Tibial nerve (tissue), 4 donors: Measurements from ENCODE around the gene DDX46. TPM values are rescaled to one million over a fixed set of nuclear protein-coding genes. Genes with fewer than 3 reads are reported as not detected.

Experiments
- DNase-seq, 2 donors: peaks; one replicate each; pipeline ENCODE4 v3.0.0-alpha.2; 2019; ENCODE audit warnings: low spot score in 2 of 2
- H3K27ac ChIP-seq, 4 donors: fragments of 200-600 bp; sonication (generic) in 3 of 4; one replicate each; pipeline ENCODE4 v1.5.1; 2017 to 2019; ENCODE audit warnings: mild to moderate bottlenecking in 1 of 4
- H3K27me3 ChIP-seq, 2 donors: fragments of 200-600 bp; sonication (generic) in 1 of 2; one replicate each; pipeline versions ENCODE4 v1.5.1 to v1.6.0; 2017 to 2019
- H3K36me3 ChIP-seq, 3 donors: fragments of 200-600 bp; sonication (generic); one replicate each; pipeline ENCODE4 v1.5.1; 2018 to 2019
- H3K4me1 ChIP-seq, 4 donors: fragments of 200-600 bp; sonication (generic) in 3 of 4; one replicate each; pipeline ENCODE4 v1.5.1; 2017 to 2019
- H3K4me3 ChIP-seq, 4 donors: fragments of 200-600 bp; sonication (generic) in 3 of 4; one replicate each; pipeline ENCODE4 v1.5.1; 2017 to 2019; ENCODE audit warnings: mild to moderate bottlenecking in 1 of 4, moderate library complexity in 1 of 4
- H3K9me3 ChIP-seq, 4 donors: fragments of 200-600 bp; sonication (generic) in 3 of 4; one replicate each; pipeline ENCODE4 v1.5.1; 2017 to 2019
- EP300 ChIP-seq, 2 donors: sonication (generic); formaldehyde crosslinking; IDR thresholded peaks; one replicate each; pipeline ENCODE4 v1.6.1; 2017; ENCODE audit warnings: antibody characterized with exemption in 2 of 2, mild to moderate bottlenecking in 1 of 2
- POLR2A ChIP-seq, 2 donors: fragments of 450-650 bp; IDR thresholded peaks; one replicate each; pipeline ENCODE4 v1.6.1; 2017; ENCODE audit warnings: antibody characterized with exemption in 2 of 2, mild to moderate bottlenecking in 2 of 2, moderate library complexity in 2 of 2
- WGBS, 2 donors: methylation state at CpG; one replicate each; pipeline ENCODE4 v1.1.5; 2018; 5-methylcytosine and 5-hydroxymethylcytosine counted together
- total RNA-seq, 4 donors: library from RNA; depleted of rRNA; stranded (reverse); fragments of >200 nt; gene quantifications; one replicate each; pipeline ENCODE4 v1.1.0, GENCODE V29; 2016
- TF ChIP-seq, protein P1 (sequence below), 5 experiments: fragments of 200-600 bp in 3 of 5; fragments of 450-650 bp in 2 of 5; sonication (generic) in 3 of 5; IDR thresholded peaks; one replicate each; pipeline ENCODE4 v1.5.1; 2016 to 2019; ENCODE audit warnings: antibody characterized with exemption in 5 of 5, mild to moderate bottlenecking in 3 of 5, moderate library complexity in 2 of 5

DDX46 gene
- total RNA-seq, 4 donors from 2014 or later, result 27.7 to 53.1 (median 39.9) TPM

DNA sequence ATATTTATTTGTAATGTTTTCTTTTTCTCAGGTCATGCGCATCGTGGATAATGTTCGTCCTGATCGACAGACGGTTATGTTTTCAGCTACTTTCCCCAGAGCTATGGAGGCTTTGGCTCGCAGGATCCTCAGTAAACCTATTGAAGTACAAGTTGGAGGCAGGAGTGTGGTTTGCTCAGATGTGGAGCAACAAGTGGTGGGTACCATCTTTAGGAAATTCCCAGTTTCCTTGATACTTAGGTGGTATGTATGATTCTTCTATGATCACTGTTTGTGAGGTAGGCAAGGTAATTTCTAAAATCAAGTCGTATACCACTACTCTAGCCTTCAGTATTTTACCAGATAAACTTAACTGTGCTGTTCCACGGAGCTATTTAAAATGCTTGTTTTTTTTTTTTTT is 36.2 kb downstream of the DDX46 start:
- DNase-seq, result no peak
- WGBS, 2 donors, result 92 to 95% methylated on average over 8 of the region's 8 CpGs
- no peak for TF ChIP-seq EP300 (IDR thresholded peaks at IDR 0.05)
- Histone ChIP-seq H3K9me3 (no peaks in the 10 kb centered on the region), H3K4me1 (no peaks in the 10 kb centered on the region), H3K4me3 (no peak overlapping the region), H3K27ac (no peak overlapping the region), H3K36me3 (peaks cover 2 to 98% (median 15%) of the 10 kb centered on the region in 3 donors), H3K27me3 (no peaks in the 10 kb centered on the region)

DNA sequence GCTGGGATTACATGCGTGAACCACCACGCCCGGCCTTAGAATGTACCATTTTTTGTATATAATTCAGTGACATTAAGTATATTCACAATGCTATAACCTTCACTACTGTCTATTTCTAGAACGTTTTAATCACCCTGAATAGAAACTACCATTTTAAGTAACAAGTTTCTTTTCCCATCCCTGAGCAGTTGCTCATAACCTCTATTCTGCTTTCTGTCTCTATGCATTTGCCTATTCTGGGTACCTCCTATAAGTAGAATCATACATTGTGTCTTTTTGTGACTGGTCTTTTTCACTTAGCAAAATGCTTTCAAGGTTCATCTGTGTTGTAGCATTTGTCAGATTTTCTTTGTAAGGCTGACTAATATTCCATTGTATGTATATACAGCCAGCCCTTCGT is 39.9 kb downstream of the DDX46 start:
- WGBS, 2 donors, result 83 to 92% methylated on average over 5 of the region's 5 CpGs
- no peak for DNase-seq
- no peaks in the 10 kb centered on the region for H3K9me3 ChIP-seq
- H3K27ac ChIP-seq, result no peak overlapping the region
- peaks cover 2 to 98% (median 6%) of the 10 kb centered on the region in 3 donors for H3K36me3 ChIP-seq
- H3K27me3 ChIP-seq, result no peaks in the 10 kb centered on the region
- H3K4me1 ChIP-seq, result no peaks in the 10 kb centered on the region
- TF ChIP-seq, protein P1, sequence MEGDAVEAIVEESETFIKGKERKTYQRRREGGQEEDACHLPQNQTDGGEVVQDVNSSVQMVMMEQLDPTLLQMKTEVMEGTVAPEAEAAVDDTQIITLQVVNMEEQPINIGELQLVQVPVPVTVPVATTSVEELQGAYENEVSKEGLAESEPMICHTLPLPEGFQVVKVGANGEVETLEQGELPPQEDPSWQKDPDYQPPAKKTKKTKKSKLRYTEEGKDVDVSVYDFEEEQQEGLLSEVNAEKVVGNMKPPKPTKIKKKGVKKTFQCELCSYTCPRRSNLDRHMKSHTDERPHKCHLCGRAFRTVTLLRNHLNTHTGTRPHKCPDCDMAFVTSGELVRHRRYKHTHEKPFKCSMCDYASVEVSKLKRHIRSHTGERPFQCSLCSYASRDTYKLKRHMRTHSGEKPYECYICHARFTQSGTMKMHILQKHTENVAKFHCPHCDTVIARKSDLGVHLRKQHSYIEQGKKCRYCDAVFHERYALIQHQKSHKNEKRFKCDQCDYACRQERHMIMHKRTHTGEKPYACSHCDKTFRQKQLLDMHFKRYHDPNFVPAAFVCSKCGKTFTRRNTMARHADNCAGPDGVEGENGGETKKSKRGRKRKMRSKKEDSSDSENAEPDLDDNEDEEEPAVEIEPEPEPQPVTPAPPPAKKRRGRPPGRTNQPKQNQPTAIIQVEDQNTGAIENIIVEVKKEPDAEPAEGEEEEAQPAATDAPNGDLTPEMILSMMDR (IDR thresholded peaks at IDR 0.05), result no peak
- TF ChIP-seq POLR2A (IDR thresholded peaks at IDR 0.05) (no peak), EP300 (IDR thresholded peaks at IDR 0.05) (no peak)
- no peak overlapping the region for H3K4me3 ChIP-seq

DNA sequence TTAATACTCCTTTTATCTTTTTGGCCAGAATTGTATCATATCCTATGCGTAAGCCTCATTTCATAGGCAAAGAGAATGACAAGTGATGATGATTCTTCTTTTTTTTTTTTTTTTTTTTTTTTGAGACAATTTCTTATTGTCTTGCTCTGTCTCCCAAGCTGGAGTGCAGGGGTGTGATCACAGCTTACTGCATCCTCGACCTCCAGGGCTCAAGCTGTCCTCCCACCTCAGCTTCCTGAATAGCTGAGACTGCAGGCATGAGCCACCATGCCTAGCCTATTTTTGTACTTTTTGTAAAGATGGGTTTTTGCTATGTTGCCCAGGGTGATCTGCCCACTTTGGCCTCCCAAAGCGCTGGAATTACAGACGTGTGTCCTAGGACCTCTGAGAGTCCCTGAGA is 45.2 kb downstream of the DDX46 start:
- H3K36me3 ChIP-seq, result peaks cover 0 to 84% (median 0%) of the 10 kb centered on the region in 3 donors
- no peak overlapping the region for H3K4me3 ChIP-seq
- 83% methylated on average over 4 of the region's 4 CpGs for WGBS, 2 donors
- no peak overlapping the region for H3K27ac ChIP-seq
- TF ChIP-seq EP300 (IDR thresholded peaks at IDR 0.05), result no peak
- TF ChIP-seq, protein P1 (IDR thresholded peaks at IDR 0.05), result no peak
- TF ChIP-seq POLR2A (IDR thresholded peaks at IDR 0.05), result no peak
- H3K27me3 ChIP-seq, result no peaks in the 10 kb centered on the region
- no peaks in the 10 kb centered on the region for H3K9me3 ChIP-seq
- DNase-seq, result no peak
- no peaks in the 10 kb centered on the region for H3K4me1 ChIP-seq

DNA sequence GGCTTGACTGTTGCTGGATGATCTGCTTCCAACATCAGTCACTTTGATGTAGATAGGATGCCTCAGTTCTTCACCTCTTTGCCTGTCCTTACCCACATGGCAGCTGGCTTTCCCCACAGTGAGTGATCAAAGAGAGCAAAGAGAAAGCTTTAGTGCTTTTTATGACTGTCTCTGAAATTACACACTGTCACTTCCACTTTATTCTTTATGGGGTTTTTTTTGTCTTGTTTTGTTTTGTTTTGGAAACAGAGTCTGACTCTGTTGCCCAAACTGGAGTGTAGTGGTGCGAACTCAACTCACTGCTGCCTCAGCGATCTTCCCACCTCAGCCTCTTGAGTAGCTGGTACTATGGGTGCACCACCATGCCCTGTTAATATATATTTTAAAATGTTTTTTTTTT is 54.8 kb downstream of the DDX46 start:
- H3K27me3 ChIP-seq, result no peaks in the 10 kb centered on the region
- peaks cover 0 to 94% (median 10%) of the 10 kb centered on the region in 3 donors for H3K36me3 ChIP-seq
- WGBS, 2 donors, result 95 to 100% methylated on average over 2 of the region's 2 CpGs
- no peak for DNase-seq
- H3K9me3 ChIP-seq, result no peaks in the 10 kb centered on the region
- no peak overlapping the region for H3K27ac ChIP-seq
- H3K4me1 ChIP-seq, result no peaks in the 10 kb centered on the region
- TF ChIP-seq POLR2A (IDR thresholded peaks at IDR 0.05), result no peak
- no peak for TF ChIP-seq EP300 (IDR thresholded peaks at IDR 0.05)
- no peak overlapping the region for H3K4me3 ChIP-seq

DNA sequence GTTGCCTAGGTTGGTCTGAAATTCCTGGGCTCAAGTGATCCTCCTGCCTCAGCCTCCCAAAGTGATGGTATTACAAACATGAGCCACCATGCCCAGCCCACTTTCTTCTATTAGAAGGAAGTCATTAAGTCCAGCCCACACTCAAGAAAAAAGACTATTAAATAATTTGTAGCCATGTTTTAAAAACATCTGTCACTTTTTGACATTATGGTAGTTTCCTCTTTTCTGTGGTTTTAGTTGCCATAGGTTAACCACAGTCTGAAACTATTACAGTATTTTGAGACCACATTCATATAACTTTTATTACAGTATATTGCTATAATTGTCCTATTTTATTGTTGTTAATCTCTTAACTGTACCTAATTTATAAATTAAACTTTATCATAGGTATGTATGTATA is 55.2 kb downstream of the DDX46 start:
- Histone ChIP-seq H3K36me3 (peaks cover 0 to 94% (median 12%) of the 10 kb centered on the region in 3 donors), H3K27me3 (no peaks in the 10 kb centered on the region), H3K27ac (no peak overlapping the region), H3K9me3 (no peaks in the 10 kb centered on the region), H3K4me1 (no peaks in the 10 kb centered on the region), H3K4me3 (no peak overlapping the region)
- TF ChIP-seq EP300 (IDR thresholded peaks at IDR 0.05), result no peak
- TF ChIP-seq, protein P1 (IDR thresholded peaks at IDR 0.05), result no peak
- DNase-seq, result no peak

DNA sequence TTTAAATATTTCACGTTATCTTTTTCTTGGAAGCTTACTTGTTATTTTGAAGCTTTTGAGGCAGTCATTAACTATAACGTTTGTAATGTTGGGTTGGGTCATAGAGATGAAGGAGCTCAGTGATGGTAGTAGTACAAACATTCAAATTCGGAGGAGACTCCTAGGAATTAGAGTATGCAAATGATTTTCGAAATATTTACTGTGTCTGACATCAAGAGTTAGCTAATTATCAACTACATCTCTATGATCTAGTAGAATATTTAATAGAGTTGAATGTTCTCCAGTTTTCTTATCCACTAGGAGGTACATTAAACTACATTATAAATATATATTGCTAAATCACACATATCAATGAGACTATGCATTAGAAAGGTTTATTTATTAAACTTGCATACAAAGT is 58.4 kb downstream of the DDX46 start:
- H3K9me3 ChIP-seq, result no peaks in the 10 kb centered on the region
- no peak overlapping the region for H3K4me3 ChIP-seq
- no peak overlapping the region for H3K27ac ChIP-seq
- DNase-seq, result no peak
- TF ChIP-seq POLR2A (IDR thresholded peaks at IDR 0.05) (no peak), EP300 (IDR thresholded peaks at IDR 0.05) (no peak)
- TF ChIP-seq, protein P1 (IDR thresholded peaks at IDR 0.05), result no peak
- H3K27me3 ChIP-seq, result no peaks in the 10 kb centered on the region
- peaks cover 0 to 98% (median 12%) of the 10 kb centered on the region in 3 donors for H3K36me3 ChIP-seq
- no peaks in the 10 kb centered on the region for H3K4me1 ChIP-seq
- 86 to 87% methylated on average over 4 of the region's 4 CpGs for WGBS, 2 donors
